OCI-LY1 (cell line): Measurements from ENCODE around the gene AGAP3.
"Not testable (repeated sequence)": the region's sequence is repeated elsewhere in the genome, so short reads cannot be mapped to it uniquely, and the experiment has no call there.

ENCODE experiments used
- H2AFZ ChIP-seq: fragments of 200-600 bp; sonication (generic), shearing (Covaris generic); 2 replicates; pipeline ENCODE4 v1.6.0; 2014; ENCODE audit warnings: antibody characterized with exemption, mild to moderate bottlenecking, low read length
- H3F3A ChIP-seq: fragments of 200-600 bp; sonication (generic), shearing (Covaris generic); 2 replicates; pipeline ENCODE4 v1.6.0; 2014; ENCODE audit warnings: mild to moderate bottlenecking, antibody characterized with exemption, low read length, moderate library complexity; ENCODE audit not compliant: insufficient read depth
- H3K27ac ChIP-seq: fragments of 200-600 bp; sonication (generic); 2 replicates; pipeline ENCODE4 v1.5.1; 2014; ENCODE audit warnings: low read length, mixed run types, mild to moderate bottlenecking, low read depth; ENCODE audit not compliant: poor library complexity, severe bottlenecking
- H3K27me3 ChIP-seq: fragments of 200-600 bp; sonication (generic); 2 replicates; pipeline ENCODE4 v1.6.0; 2014; ENCODE audit warnings: antibody characterized with exemption, mild to moderate bottlenecking, low read length, moderate library complexity; ENCODE audit not compliant: insufficient read depth
- H3K36me3 ChIP-seq: fragments of 200-600 bp; sonication (generic); 2 replicates; pipeline ENCODE4 v1.6.1; 2014; ENCODE audit warnings: mild to moderate bottlenecking, antibody characterized with exemption, low read length, moderate library complexity, mixed read lengths; ENCODE audit not compliant: insufficient read depth
- H3K4me1 ChIP-seq: fragments of 200-600 bp; sonication (generic); 2 replicates; pipeline ENCODE4 v1.5.1; 2014; ENCODE audit warnings: mild to moderate bottlenecking, low read length, moderate library complexity; ENCODE audit not compliant: insufficient read depth, severe bottlenecking
- H3K4me2 ChIP-seq: fragments of 200-600 bp; sonication (generic), shearing (Covaris generic); 2 replicates; pipeline ENCODE4 v1.6.1; 2014; ENCODE audit warnings: low read length
- H3K4me3 ChIP-seq: fragments of 200-600 bp; sonication (generic); 2 replicates; pipeline ENCODE4 v1.5.1; 2014; ENCODE audit warnings: low read length, low read depth, mild to moderate bottlenecking, mixed read lengths; ENCODE audit not compliant: poor library complexity, severe bottlenecking
- H3K79me2 ChIP-seq: fragments of 200-600 bp; shearing (Covaris generic); 2 replicates; pipeline ENCODE4 v1.6.1; 2016; ENCODE audit warnings: mixed run types, low read length, mixed read lengths; ENCODE audit not compliant: insufficient read depth
- H3K9ac ChIP-seq: fragments of 200-600 bp; sonication (generic), shearing (Covaris generic); 2 replicates; pipeline ENCODE4 v1.6.1; 2014; ENCODE audit warnings: mild to moderate bottlenecking, low read length, mixed read lengths
- H3K9me2 ChIP-seq: fragments of 200-600 bp; sonication (generic), shearing (Covaris generic); 2 replicates; pipeline ENCODE4 v1.6.1; 2014; ENCODE audit warnings: low read depth, mild to moderate bottlenecking, low read length, mixed read lengths
- H3K9me3 ChIP-seq: fragments of 200-600 bp; shearing (Covaris generic); 2 replicates; pipeline ENCODE4 v1.6.1; 2014; ENCODE audit warnings: low read length, mixed read lengths
- H4K20me1 ChIP-seq: fragments of 200-600 bp; sonication (generic), shearing (Covaris generic); 2 replicates; pipeline ENCODE4 v1.6.0; 2016; ENCODE audit warnings: mild to moderate bottlenecking, low read length; ENCODE audit not compliant: insufficient read depth
- EZH2 ChIP-seq: fragments of 200-600 bp; sonication (generic), shearing (Covaris generic); IDR thresholded peaks from 2 replicates; pipeline ENCODE4 v1.8.0; 2017; ENCODE audit warnings: borderline replicate concordance, mixed run types, mild to moderate bottlenecking, antibody characterized with exemption, low read length, moderate library complexity, mixed read lengths
- TF ChIP-seq, protein P1 (sequence below): fragments of 200-600 bp; sonication (generic), shearing (Covaris generic); IDR thresholded peaks from 2 replicates; pipeline ENCODE4 v1.5.1; 2017; ENCODE audit warnings: mild to moderate bottlenecking, antibody characterized with exemption, low read length, moderate library complexity, mixed read lengths

AGAP3 gene

DNA sequence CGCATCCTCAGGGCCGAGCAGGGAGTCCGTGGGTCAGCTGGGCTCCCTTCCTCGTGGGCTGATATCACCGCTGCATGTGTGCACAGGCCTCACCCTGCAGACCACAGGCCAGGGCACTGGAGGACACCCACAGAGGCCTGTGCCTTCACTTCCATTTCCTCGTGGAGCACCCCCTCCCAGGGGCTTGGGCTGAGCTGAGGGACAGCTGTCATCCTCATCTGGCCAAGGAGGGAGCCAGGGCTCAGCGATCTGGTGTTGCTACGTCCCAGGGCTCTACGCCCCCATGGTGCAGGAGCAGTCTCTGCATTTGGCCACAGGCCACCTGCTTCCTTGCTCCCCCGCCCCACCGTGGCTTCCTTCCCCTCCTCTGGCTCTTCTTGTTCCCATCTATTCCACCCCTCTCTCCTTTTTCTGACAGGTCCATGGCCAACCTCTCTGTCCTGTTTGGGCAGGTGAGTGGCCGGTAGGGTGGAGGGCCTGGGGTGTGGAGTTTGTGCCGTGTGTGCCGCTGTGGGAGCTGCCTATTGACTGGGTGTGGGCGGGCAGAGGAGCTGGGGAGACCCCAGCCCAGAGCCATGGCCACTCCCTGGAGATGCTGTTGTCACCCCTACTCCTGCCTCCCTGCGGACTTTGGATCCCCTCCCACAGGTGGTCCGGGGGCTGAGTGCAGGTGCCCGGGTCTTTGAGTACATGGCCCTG lies 46.3 kb upstream of the AGAP3 start:
- Histone ChIP-seq H3K27ac (no peak overlapping the region), H3K4me1 (no peaks in the 10 kb centered on the region), H3K36me3 (peaks cover 30% of the 10 kb centered on the region; the same call in 1 of the 2 replicates), H3K4me2 (no peak overlapping the region), H4K20me1 (no peaks in the 10 kb centered on the region), H3K79me2 (no peaks in the 10 kb centered on the region), H3K9me3 (no peaks in the 10 kb centered on the region), H3K27me3 (no peaks in the 10 kb centered on the region), H3K4me3 (no peak overlapping the region), H3K9ac (no peak overlapping the region), H2AFZ (no peak overlapping the region), H3K9me2 (no peaks in the 10 kb centered on the region), H3F3A (no peaks in the 10 kb centered on the region)
- TF ChIP-seq, protein P1, sequence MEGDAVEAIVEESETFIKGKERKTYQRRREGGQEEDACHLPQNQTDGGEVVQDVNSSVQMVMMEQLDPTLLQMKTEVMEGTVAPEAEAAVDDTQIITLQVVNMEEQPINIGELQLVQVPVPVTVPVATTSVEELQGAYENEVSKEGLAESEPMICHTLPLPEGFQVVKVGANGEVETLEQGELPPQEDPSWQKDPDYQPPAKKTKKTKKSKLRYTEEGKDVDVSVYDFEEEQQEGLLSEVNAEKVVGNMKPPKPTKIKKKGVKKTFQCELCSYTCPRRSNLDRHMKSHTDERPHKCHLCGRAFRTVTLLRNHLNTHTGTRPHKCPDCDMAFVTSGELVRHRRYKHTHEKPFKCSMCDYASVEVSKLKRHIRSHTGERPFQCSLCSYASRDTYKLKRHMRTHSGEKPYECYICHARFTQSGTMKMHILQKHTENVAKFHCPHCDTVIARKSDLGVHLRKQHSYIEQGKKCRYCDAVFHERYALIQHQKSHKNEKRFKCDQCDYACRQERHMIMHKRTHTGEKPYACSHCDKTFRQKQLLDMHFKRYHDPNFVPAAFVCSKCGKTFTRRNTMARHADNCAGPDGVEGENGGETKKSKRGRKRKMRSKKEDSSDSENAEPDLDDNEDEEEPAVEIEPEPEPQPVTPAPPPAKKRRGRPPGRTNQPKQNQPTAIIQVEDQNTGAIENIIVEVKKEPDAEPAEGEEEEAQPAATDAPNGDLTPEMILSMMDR, result no peak
- no peak for TF ChIP-seq EZH2

DNA sequence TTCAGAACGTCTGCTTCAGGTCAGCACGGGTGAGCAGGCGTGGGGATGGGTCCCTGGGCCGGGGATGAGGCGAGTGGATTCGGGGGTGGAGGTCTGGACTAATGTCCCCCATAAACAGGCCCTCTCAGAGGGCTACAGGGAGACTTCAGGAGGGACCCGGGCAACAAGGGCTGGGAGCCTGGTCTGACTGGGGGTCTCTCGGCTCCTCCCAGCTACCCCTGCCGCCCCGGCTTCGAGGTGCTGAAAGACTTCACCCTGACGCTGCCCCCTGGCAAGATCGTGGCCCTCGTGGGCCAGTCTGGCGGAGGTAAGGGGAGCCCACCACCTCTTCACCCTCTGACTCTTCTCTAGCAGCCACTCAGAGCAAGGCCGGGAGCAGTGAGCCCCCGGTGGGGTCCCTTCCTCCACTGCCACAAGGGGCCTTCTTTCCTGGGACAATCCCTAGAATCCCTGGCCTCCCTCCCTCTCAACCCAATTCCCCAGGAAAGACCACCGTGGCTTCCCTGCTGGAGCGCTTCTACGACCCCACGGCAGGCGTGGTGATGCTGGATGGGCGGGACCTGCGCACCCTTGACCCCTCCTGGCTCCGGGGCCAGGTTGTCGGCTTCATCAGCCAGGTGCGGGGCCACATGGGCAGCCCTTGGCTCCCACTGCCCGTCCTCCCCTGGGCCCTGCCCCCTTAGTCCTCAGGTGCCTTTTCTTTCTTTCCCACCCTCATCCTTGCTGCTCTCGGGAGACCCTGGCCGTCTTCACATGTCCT lies 45.5 kb upstream of the AGAP3 start:
- Histone ChIP-seq H3F3A (no peaks in the 10 kb centered on the region), H3K27ac (no peak overlapping the region), H2AFZ (no peak overlapping the region), H3K4me1 (no peaks in the 10 kb centered on the region), H3K9me2 (no peaks in the 10 kb centered on the region), H3K4me2 (no peak overlapping the region), H3K36me3 (peaks cover 30% of the 10 kb centered on the region), H4K20me1 (no peaks in the 10 kb centered on the region), H3K4me3 (no peak overlapping the region), H3K9ac (no peak overlapping the region), H3K79me2 (no peaks in the 10 kb centered on the region), H3K27me3 (no peaks in the 10 kb centered on the region), H3K9me3 (no peaks in the 10 kb centered on the region)
- TF ChIP-seq, protein P1, result no peak
- TF ChIP-seq EZH2, result no peak

DNA sequence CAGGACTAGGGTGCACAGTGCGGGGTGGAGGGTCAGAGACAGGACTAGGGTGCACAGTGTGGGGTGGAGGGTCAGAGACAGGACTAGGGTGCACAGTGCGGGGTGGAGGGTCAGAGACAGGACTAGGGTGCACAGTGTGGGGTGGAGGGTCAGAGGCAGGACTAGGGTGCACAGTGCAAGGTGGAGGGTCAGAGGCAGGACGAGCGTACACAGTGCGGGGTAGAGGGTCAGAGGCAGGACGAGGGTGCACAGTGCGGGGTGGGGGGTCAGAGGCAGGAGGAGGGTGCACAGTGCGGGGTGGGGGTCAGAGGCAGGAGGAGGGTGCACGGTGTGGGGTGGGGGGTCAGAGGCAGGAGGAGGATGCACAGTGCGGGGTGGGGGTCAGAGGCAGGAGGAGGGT lies 42.8 kb upstream of the AGAP3 start:
- peaks cover 15% of the 10 kb centered on the region for H3K36me3 ChIP-seq
- H3K4me3 ChIP-seq, H3F3A ChIP-seq, H3K4me2 ChIP-seq, H4K20me1 ChIP-seq, H3K27me3 ChIP-seq, H3K9me2 ChIP-seq, H2AFZ ChIP-seq, H3K9me3 ChIP-seq, H3K27ac ChIP-seq, H3K9ac ChIP-seq, H3K79me2 ChIP-seq, H3K4me1 ChIP-seq: not testable (repeated sequence)
